Ascending aorta (tissue), 2 donors: ENCODE results near the gene NUDT12. TPM values are rescaled to one million over a fixed set of nuclear protein-coding genes. Genes with fewer than 3 reads are reported as not detected.
A peak's percentile ranks its signal among the peaks of the same experiment; 100 is the strongest.

ENCODE experiments used
- DNase-seq, 2 donors: peaks; one replicate each; pipeline ENCODE4 v3.0.0-alpha.2; 2019; ENCODE audit warnings: low spot score in 2 of 2
- H3K27ac ChIP-seq, 2 donors: fragments of 200-600 bp; sonication (generic); one replicate each; pipeline ENCODE4 v1.5.1; 2016 to 2017; ENCODE audit warnings: mild to moderate bottlenecking in 1 of 2
- H3K27me3 ChIP-seq: fragments of 200-600 bp; sonication (generic); one replicate; pipeline ENCODE4 v1.5.1; 2017
- H3K36me3 ChIP-seq, 2 donors: fragments of 200-600 bp; sonication (generic); one replicate each; pipeline ENCODE4 v1.5.1; 2016
- H3K4me1 ChIP-seq, 2 donors: fragments of 200-600 bp; sonication (generic); one replicate each; pipeline ENCODE4 v1.5.1; 2016 to 2017; ENCODE audit warnings: mild to moderate bottlenecking in 1 of 2
- H3K4me3 ChIP-seq, 2 donors: fragments of 200-600 bp; sonication (generic); one replicate each; pipeline ENCODE4 v1.5.1; 2016 to 2017; ENCODE audit warnings: mild to moderate bottlenecking in 1 of 2
- H3K9me3 ChIP-seq, 2 donors: fragments of 200-600 bp; sonication (generic); one replicate each; pipeline ENCODE4 v1.5.1; 2016
- CTCF ChIP-seq, 3 experiments: fragments of 200-600 bp in 2 of 3; fragments of 450-650 bp in 1 of 3; sonication (generic) in 2 of 3; IDR thresholded peaks; one replicate each; pipeline ENCODE4 v1.5.1; 2016 to 2019; ENCODE audit warnings: antibody characterized with exemption in 3 of 3, mild to moderate bottlenecking in 1 of 3, moderate library complexity in 1 of 3
- intact Hi-C: fragments of 100-400 bp; cut with DNase I; formaldehyde crosslinking; loops from one replicate; pipeline ENCODE4 v1.15.1; 2023
- total RNA-seq: library from RNA; depleted of rRNA; stranded (reverse); fragments of >200 nt; gene quantifications from one replicate; pipeline ENCODE4 v1.1.0, GENCODE V29; 2016

NUDT12 gene
- total RNA-seq, 1 donor from 2014 or later = 6.3 TPM

GRCh38 chr5:103600086-103600485 is 37.5 kb upstream of the NUDT12 start:
- Histone ChIP-seq H3K9me3 (no peaks in the 10 kb centered on the region), H3K36me3 (no peaks in the 10 kb centered on the region), H3K4me1 (no peaks in the 10 kb centered on the region), H3K27ac (no peak overlapping the region), H3K27me3 (no peaks in the 10 kb centered on the region), H3K4me3 (no peak overlapping the region)
- DNase-seq = no peak
- intact Hi-C loops = no loop called here
- TF ChIP-seq CTCF (IDR thresholded peaks at IDR 0.05) = no peak

- Histone ChIP-seq H3K4me3 (no peak overlapping the region), H3K27me3 (no peaks in the 10 kb centered on the region), H3K9me3 (no peaks in the 10 kb centered on the region), H3K36me3 (no peaks in the 10 kb centered on the region), H3K4me1 (no peaks in the 10 kb centered on the region), H3K27ac (no peak overlapping the region)
- no peak for DNase-seq
- no peak for TF ChIP-seq CTCF (IDR thresholded peaks at IDR 0.05)
- intact Hi-C loops = no loop called here
Observed at GRCh38 chr5:103598997-103599566, 36.5 kb upstream of the NUDT12 start.

- Histone ChIP-seq H3K4me3 (no peak overlapping the region), H3K36me3 (no peaks in the 10 kb centered on the region), H3K9me3 (no peaks in the 10 kb centered on the region), H3K27me3 (no peaks in the 10 kb centered on the region), H3K4me1 (no peaks in the 10 kb centered on the region), H3K27ac (no peak overlapping the region)
- no peak for TF ChIP-seq CTCF (IDR thresholded peaks at IDR 0.05)
- intact Hi-C loops = no loop called here
- no peak for DNase-seq
Observed at GRCh38 chr5:103590221-103590620, 27.6 kb upstream of the NUDT12 start.

GRCh38 chr5:103589776-103590175 is 27.2 kb upstream of the NUDT12 start:
- intact Hi-C loops = no loop called here
- Histone ChIP-seq H3K36me3 (no peaks in the 10 kb centered on the region), H3K4me1 (no peaks in the 10 kb centered on the region), H3K9me3 (no peaks in the 10 kb centered on the region), H3K27ac (no peak overlapping the region), H3K27me3 (no peaks in the 10 kb centered on the region), H3K4me3 (no peak overlapping the region)
- DNase-seq = no peak
- TF ChIP-seq CTCF (IDR thresholded peaks at IDR 0.05) = no peak

- Histone ChIP-seq H3K4me3 (no peak overlapping the region), H3K9me3 (no peaks in the 10 kb centered on the region), H3K36me3 (no peaks in the 10 kb centered on the region), H3K4me1 (no peaks in the 10 kb centered on the region), H3K27ac (no peak overlapping the region), H3K27me3 (no peaks in the 10 kb centered on the region)
- DNase-seq = no peak
- TF ChIP-seq CTCF (IDR thresholded peaks at IDR 0.05) = no peak
- intact Hi-C loops = no loop called here
Observed at GRCh38 chr5:103589357-103589756, 26.8 kb upstream of the NUDT12 start.

- Histone ChIP-seq H3K9me3 (no peaks in the 10 kb centered on the region), H3K4me3 (no peak overlapping the region), H3K4me1 (no peaks in the 10 kb centered on the region), H3K27me3 (no peaks in the 10 kb centered on the region), H3K36me3 (no peaks in the 10 kb centered on the region), H3K27ac (no peak overlapping the region)
- TF ChIP-seq CTCF (IDR thresholded peaks at IDR 0.05) = peak in 1 of 3 experiments; percentile 35
- DNase-seq = no peak
- intact Hi-C loops = no loop called here
Observed at GRCh38 chr5:103587185-103587748, 24.7 kb upstream of the NUDT12 start.
